Measurements from ENCODE around the gene RFTN2.

The RFTN2 gene

DNA sequence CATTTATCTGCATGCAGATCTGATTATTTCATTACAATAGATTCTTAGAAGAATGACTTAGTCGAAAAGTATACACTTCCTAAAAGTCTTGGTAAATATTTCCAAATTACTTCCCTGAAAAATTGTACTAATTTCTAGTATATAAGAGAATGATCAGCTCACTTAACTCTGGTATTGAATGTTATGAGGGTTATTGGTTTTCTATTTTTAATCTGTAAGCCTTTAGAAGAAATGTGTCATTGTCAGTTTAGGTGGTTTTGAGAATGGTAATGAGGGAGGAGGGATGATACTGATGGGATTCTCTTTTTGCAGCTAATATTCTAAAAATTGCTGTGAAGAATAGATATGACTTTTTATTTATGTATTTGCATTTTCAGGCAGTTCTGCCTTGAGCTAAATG, 135.7 kb downstream of the RFTN2 start:
- no peak for DNase-seq

DNA sequence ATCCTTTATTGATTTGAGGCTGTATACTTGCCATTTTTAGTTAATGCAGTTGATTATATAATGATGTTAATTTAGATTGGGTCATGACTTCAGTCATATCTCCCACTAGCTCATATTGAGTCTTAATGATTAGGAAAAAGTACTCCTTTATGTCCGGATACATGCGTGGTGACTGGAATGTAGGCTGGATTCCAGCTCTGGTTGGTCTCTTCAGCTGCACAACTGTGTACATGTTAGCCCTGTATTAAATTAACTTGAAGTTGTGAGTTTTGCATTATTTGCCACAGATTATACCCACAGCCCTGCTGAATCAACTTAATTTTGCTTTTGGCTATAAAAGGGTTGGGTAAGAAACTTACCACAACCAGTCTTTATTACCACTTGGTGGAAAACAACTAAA, 137.0 kb downstream of the RFTN2 start:
- no peak for DNase-seq

Data from kidney glomerular epithelial cell (primary cell).